ENCODE measurements around the gene PSMD13.
A peak's percentile ranks its signal among the peaks of the same experiment; 100 is the strongest.

The PSMD13 gene

GRCh38 chr11:205221-206001 is 31.4 kb upstream of the PSMD13 start:
- no peak for DNase-seq

- DNase-seq = no peak
Observed at GRCh38 chr11:206002-206384, 30.8 kb upstream of the PSMD13 start.

DNA sequence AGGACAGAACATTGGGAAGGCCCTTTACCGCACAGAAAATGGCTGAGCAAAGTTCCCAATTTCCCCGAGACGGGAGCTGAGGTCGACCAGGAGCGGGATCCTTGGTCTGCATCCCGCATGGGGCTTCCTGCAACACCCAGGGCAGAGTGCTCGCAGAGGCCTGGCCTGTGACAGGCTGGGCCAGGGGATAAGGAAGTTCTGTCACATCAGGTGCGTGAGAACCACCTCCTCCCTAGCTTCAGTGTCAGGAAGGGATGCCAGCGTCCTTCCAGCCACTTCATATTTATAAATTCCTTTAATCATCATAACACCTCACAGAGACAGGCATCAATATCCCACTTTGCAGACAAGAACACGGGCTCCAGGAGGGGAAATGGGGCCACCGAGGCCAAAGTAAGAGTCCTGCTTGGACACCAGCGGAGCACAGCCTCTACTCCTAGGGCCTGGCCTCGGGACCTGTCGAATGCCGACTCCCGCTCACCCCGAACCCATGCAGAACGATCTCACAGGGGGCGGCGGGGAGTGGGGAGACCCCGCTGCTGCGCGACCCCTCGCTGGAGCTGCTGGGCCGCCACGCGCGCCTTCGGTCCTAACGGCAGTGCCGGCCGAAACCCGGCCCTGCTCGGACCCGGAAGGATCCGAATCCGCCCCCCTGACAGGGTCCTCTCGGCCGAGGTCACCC is 30.1 kb upstream of the PSMD13 start:
- DNase-seq = no peak

GRCh38 chr11:207208-207862 is 29.4 kb upstream of the PSMD13 start, which contains the start of the genes BET1L and RIC8A:
Gene BET1L, minus strand, starts transcription at chr11:207399. Its CDS starts 78 bp downstream, at chr11:207321.
Gene RIC8A, plus strand, starts transcription at chr11:207708. Its CDS starts 1,147 bp downstream, at chr11:208855.
- peak; percentile 18 for DNase-seq

DNA sequence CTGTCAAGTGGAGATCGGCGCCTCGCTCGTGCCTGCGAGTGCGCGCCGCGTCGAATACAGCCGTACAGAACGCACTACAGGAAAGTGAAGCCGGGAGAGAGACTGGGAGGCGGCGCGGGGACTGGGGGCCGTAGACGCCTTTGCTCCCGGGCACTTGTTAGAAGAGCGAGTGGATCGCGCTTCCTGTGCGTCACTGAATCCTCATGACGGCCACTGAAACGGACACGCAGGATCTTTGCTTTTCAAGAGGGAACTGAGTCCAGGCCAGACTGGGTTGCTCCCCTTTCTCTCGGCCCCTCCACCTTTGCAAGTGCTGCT is 29.0 kb upstream of the PSMD13 start:
- no peak for DNase-seq

DNA sequence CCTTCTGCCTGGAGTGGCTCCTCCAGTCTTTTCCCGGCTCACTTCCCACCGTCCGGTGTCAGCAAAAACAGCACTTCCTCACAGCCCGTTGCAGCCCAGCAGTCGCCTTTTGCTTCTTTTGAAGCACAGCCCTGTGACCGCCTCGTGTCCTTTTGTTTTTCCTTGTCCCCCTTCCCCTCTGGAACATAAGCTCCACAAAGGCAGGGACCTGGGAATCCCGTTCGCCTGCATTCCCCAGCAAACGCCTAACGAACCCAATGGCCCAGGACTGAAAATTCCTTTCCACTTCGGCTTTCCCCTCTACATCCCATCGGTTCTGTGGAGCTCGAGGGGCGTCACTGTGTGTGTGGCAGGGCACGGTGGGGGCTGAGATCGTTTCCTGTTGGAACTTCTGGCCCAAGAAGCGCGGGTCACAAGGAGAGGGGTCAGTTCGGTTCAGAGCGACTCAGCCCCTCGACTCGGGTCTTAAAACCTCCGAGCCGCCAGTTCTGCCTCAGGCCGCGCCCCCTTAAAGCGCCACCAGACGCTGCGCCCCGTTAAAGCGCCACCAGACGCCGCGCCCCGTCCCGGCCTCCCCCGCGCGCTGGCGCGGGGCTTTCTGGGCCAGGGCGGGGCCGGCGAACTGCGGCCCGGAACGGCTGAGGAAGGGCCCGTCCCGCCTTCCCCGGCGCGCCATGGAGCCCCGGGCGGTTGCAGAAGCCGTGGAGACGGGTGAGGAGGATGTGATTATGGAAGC is 28.4 kb upstream of the PSMD13 start:
- DNase-seq = peak; percentile 1

DNA sequence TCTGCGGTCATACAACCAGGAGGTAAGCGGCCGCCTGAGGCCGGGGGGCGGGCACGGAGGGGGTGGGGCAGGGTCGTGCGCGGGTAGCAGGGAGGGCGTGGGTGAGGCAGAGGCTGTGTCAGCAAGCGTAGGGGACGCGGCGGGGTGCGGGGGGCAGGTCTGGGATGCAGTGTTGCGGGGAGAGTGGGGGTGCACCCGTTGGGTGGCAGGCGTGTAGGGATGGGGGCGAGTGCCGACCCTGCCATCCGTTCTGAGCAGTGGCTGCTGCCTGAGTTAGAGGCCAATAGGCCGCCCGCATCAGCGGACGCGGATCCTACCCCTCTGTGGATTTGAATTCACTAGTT is 27.9 kb upstream of the PSMD13 start:
- no peak for DNase-seq

GRCh38 chr11:209275-210121 is 27.3 kb upstream of the PSMD13 start:
- no peak for DNase-seq

- no peak for DNase-seq
Observed at GRCh38 chr11:210122-210802, 26.5 kb upstream of the PSMD13 start.

DNA sequence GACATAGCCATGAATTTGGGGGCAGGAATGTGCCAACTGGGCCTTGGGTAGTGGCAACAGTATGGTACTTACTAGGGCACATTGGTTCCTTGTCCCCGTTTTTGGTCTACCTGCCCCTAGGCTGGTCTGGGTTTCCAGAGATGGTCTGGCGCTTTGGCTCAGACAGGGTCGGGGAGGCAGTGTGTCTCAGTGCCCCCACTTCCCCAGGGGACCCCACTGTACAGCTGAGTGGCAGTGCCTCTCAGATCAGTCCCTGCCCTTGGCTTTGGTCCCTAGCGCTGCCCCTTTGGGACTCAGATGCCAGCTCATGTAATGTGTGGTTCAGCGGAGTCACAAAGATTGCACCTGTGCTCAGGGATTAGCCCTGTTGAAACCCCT is 26.0 kb upstream of the PSMD13 start:
- no peak for DNase-seq

- DNase-seq = no peak
Observed at GRCh38 chr11:211295-211694, 25.5 kb upstream of the PSMD13 start.

- DNase-seq = no peak
Observed at GRCh38 chr11:211741-212140, 25.0 kb upstream of the PSMD13 start.

- DNase-seq = no peak
Observed at GRCh38 chr11:212150-213100, 24.4 kb upstream of the PSMD13 start.

DNA sequence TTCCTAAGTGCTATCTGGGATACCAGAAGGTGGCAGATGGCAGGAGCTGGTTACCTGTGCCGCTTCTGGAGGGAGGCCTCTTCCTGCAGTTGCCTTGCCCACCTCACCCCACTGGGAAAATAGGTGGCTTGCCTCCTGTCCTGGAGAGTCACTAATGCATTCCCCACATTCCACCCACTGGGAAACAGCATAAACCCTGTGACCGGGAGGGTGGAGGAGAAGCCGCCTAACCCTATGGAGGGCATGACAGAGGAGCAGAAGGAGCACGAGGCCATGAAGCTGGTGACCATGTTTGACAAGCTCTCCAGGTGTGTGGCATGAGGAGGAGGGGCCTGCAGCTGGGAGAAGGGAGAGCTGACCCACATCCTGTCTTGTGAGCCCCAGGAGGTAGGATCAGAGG is 23.7 kb upstream of the PSMD13 start:
- DNase-seq = no peak

GRCh38 chr11:214083-214482 is 22.7 kb upstream of the PSMD13 start:
- DNase-seq = no peak

DNA sequence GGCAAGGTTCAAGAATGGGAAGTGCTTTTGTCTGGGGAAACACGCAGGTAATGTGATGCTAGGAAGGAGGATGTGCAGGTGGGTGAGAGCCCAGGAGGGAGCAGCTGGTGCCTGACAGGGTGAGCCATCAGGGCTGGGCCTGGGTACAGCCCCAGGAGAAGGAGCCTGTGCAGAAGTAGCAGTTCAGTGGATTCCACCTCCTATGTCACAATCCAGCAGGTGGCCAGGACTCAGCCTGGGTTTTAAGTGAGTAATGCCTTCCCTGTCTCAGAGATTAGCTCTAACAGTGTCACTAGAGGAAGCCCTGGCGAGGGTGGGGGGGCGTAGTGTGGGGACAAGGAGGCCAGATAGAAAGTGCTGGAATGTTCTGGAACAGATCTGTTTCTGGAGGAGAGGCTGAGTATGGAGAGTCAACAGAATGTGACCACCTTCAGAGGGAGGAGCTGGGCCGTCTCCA is 21.2 kb upstream of the PSMD13 start:
- no peak for DNase-seq

DNA sequence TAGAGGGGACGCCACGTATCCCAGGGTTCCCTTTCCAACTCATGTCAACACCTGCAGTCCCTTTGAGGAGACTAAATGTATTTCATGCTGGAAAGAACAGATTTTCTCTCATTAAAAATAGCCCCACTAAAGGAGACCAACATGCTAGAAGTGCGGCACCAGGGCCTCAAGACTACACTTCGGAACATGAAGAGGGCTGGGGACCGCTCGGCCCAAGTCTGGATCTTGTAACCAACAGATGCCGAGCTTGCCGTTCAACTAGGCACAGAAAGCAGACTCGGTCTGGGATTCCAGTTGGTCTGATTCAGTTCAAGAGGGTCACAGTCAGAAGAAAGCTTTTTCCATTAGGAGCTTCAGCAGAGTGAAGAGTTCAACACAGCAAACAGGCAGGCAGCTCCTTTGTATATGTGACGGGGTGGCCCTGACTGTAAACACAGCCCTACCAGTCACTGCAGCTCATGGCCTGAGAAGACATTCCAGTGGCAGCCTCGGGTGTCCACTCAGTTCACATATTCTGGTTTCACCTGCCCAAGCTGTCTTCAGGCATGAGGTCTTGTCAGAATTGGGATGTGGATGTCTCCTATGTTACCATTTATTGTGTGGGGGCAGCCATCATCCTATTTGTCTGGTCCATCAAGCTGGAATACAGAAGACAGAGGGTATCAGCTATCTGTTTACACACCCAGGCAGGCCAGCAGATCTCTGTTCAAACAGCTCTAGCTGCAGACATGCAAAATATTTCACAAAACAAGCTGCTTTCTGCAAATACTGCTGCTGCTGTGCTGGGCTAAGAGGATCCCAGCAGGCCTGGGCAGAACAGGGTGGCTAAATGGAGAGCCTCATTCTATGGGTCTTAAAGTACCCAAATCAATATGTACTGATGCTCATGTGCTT is 20.4 kb upstream of the PSMD13 start:
- DNase-seq = no peak

GRCh38 chr11:217704-218103 is 19.1 kb upstream of the PSMD13 start:
- no peak for DNase-seq

DNA sequence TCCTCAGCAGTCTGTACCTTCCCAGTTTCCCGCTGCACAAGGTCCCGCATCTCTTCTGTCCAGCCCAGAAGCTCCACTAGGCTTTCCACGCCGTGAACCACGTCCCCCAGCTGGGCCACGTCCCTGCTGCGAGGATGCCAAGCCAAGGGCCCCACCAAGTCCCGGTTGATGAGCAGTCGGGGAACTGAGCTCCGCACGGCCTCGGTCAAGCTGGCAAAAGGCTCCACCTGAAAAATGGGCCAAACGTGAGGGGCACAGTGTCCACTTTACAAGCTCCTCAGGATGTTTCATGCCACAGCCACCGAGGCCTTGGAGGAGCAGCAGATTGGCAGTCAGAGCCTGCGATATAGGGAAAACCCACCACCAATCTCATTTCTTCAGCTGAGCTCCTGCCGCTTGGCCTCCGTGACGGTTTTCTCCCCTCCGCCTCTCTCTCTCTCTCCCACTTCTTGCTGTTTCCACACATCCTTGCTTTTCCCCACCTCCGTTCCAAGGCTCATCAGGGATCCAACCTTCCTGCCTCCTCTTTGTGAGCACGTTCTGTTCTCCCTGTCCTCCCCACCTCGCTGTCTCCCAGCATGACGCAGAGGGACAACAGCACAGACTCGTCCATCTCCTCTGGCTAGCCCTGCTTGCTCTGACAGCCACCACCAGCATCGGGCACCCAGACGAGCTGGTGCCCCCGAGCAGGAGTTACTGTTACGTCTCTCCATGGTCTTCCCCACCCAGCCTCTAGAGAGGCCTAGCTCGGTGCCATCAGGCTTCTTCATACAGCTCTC is 17.8 kb upstream of the PSMD13 start:
- no peak for DNase-seq
